Uterus (tissue), 2 donors: ENCODE results near the gene FBXO9.

Source experiments
- POLR2A ChIP-seq, 2 donors: fragments of 450-650 bp; IDR thresholded peaks; one replicate each; pipeline ENCODE4 v1.6.1; 2016; ENCODE audit warnings: antibody characterized with exemption in 2 of 2, mild to moderate bottlenecking in 1 of 2, moderate library complexity in 1 of 2
- TF ChIP-seq, protein P1 (sequence below), 4 experiments: fragments of 200-600 bp in 2 of 4; fragments of 450-650 bp in 2 of 4; sonication (generic) in 2 of 4; IDR thresholded peaks; one replicate each; pipeline ENCODE4 v1.5.1; 2016 to 2019; ENCODE audit warnings: antibody characterized with exemption in 4 of 4, mild to moderate bottlenecking in 2 of 4, moderate library complexity in 1 of 4

DNA sequence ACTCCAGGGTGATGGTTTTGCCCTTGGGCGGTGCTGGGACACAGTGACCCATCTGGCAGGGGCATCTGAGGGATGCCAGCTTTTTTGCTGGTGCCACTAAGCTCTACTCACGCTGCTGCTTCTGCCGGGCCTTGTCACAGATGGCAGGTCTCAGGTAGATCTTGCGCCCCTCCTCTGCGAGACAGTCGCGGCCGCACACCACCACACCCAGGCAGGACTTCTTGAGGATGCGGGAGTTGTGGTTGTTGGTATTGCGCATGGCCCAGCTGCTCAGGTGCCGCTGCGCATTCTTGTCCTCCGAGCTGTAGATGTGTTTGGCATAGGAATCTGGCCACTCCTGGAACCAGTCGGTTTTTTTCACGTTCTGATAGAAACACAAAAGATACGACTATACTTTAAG is 68.8 kb downstream of the FBXO9 start:
- TF ChIP-seq, protein P1, sequence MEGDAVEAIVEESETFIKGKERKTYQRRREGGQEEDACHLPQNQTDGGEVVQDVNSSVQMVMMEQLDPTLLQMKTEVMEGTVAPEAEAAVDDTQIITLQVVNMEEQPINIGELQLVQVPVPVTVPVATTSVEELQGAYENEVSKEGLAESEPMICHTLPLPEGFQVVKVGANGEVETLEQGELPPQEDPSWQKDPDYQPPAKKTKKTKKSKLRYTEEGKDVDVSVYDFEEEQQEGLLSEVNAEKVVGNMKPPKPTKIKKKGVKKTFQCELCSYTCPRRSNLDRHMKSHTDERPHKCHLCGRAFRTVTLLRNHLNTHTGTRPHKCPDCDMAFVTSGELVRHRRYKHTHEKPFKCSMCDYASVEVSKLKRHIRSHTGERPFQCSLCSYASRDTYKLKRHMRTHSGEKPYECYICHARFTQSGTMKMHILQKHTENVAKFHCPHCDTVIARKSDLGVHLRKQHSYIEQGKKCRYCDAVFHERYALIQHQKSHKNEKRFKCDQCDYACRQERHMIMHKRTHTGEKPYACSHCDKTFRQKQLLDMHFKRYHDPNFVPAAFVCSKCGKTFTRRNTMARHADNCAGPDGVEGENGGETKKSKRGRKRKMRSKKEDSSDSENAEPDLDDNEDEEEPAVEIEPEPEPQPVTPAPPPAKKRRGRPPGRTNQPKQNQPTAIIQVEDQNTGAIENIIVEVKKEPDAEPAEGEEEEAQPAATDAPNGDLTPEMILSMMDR (IDR thresholded peaks at IDR 0.05): no peak
- no peak for TF ChIP-seq POLR2A (IDR thresholded peaks at IDR 0.05)
